ENCODE results near the gene EPHA2.
"Not testable (repeated sequence)": the region's sequence is repeated elsewhere in the genome, so short reads cannot be mapped to it uniquely, and the experiment has no call there.

Gene EPHA2

GRCh38 chr1:16119504-16119903, 36.4 kb downstream of the EPHA2 start:
- DNase-seq (ENCODE audit: low read depth), result no peak

- no peak for DNase-seq (ENCODE audit: low read depth)
Observed at GRCh38 chr1:16118706-16119105, 37.2 kb downstream of the EPHA2 start.

GRCh38 chr1:16117936-16118335, 37.9 kb downstream of the EPHA2 start:
- DNase-seq (ENCODE audit: low read depth), result no peak

- no peak for DNase-seq (ENCODE audit: low read depth)
Observed at GRCh38 chr1:16117369-16117768, 38.5 kb downstream of the EPHA2 start.

- DNase-seq (ENCODE audit: low read depth), result no peak
Observed at GRCh38 chr1:16116625-16117024, 39.2 kb downstream of the EPHA2 start.

- DNase-seq (ENCODE audit: low read depth), result no peak
Observed at GRCh38 chr1:16116002-16116401, 39.9 kb downstream of the EPHA2 start.

- DNase-seq (ENCODE audit: low read depth), result no peak
Observed at GRCh38 chr1:16115468-16115983, 40.3 kb downstream of the EPHA2 start.

- DNase-seq (ENCODE audit: low read depth), result no peak
Observed at GRCh38 chr1:16114527-16115467, 41.1 kb downstream of the EPHA2 start.

- no peak for DNase-seq (ENCODE audit: low read depth)
Observed at GRCh38 chr1:16112596-16113555, 43.0 kb downstream of the EPHA2 start.

- no peak for DNase-seq (ENCODE audit: low read depth)
Observed at GRCh38 chr1:16111771-16112595, 43.9 kb downstream of the EPHA2 start.

- DNase-seq (ENCODE audit: low read depth), result no peak
Observed at GRCh38 chr1:16110884-16111283, 45.0 kb downstream of the EPHA2 start.

GRCh38 chr1:16110456-16110855, 45.4 kb downstream of the EPHA2 start:
- DNase-seq (ENCODE audit: low read depth), result no peak

GRCh38 chr1:16109571-16109970, 46.3 kb downstream of the EPHA2 start:
- DNase-seq (ENCODE audit: low read depth), result no peak

GRCh38 chr1:16107039-16107438, 48.8 kb downstream of the EPHA2 start:
- DNase-seq (ENCODE audit: low read depth), result not testable (repeated sequence)

GRCh38 chr1:16101623-16102022, 54.2 kb downstream of the EPHA2 start:
- DNase-seq (ENCODE audit: low read depth), result no peak

- DNase-seq (ENCODE audit: low read depth), result no peak
Observed at GRCh38 chr1:16099412-16099811, 56.5 kb downstream of the EPHA2 start.

GRCh38 chr1:16095447-16095846, 60.4 kb downstream of the EPHA2 start:
- DNase-seq (ENCODE audit: low read depth), result no peak

GRCh38 chr1:16094453-16095158, 61.3 kb downstream of the EPHA2 start:
- DNase-seq (ENCODE audit: low read depth), result no peak

- no peak for DNase-seq (ENCODE audit: low read depth)
Observed at GRCh38 chr1:16093611-16094010, 62.3 kb downstream of the EPHA2 start.

GRCh38 chr1:16092923-16093511, 62.9 kb downstream of the EPHA2 start:
- DNase-seq (ENCODE audit: low read depth), result no peak

Data from activated T-cell treated with anti-CD3 and anti-CD28 coated beads for 48 hours (primary cell).